ENCODE measurements around the gene SLC6A16.
"Not testable (repeated sequence)": the region's sequence is repeated elsewhere in the genome, so short reads cannot be mapped to it uniquely, and the experiment has no call there.

Gene SLC6A16

GRCh38 chr19:49271080-49271753 is 53.8 kb downstream of the SLC6A16 start:
- no peak for DNase-seq (ENCODE audit: low spot score)

GRCh38 chr19:49266409-49266808 is 58.6 kb downstream of the SLC6A16 start:
- DNase-seq (ENCODE audit: low spot score) = not testable (repeated sequence)

- DNase-seq (ENCODE audit: low spot score) = no peak
Measured at GRCh38 chr19:49264258-49264657, 60.7 kb downstream of the SLC6A16 start.

- no peak for DNase-seq (ENCODE audit: low spot score)
Measured at GRCh38 chr19:49261602-49262001, 63.4 kb downstream of the SLC6A16 start.

DNA sequence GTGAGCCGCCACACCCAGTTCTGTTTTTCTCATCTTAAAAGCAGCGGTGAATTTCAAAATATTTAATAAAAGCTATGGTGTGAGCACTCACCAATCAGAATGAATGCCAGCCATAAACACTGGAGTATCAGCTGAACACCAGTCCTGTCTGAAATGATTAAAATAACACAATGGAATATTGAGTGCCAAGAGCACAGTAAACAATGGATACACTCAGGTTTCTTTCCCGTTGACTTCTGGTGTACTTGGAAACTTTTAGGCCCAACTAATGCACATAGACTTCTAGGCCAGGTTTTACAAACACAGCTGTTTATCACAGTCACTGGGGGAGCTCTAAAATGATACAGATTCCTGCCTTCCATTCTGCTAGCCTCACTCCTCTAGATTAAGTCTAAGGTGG is 68.3 kb downstream of the SLC6A16 start:
- no peak for DNase-seq (ENCODE audit: low spot score)

GRCh38 chr19:49255674-49256073 is 69.3 kb downstream of the SLC6A16 start:
- DNase-seq (ENCODE audit: low spot score) = no peak

DNA sequence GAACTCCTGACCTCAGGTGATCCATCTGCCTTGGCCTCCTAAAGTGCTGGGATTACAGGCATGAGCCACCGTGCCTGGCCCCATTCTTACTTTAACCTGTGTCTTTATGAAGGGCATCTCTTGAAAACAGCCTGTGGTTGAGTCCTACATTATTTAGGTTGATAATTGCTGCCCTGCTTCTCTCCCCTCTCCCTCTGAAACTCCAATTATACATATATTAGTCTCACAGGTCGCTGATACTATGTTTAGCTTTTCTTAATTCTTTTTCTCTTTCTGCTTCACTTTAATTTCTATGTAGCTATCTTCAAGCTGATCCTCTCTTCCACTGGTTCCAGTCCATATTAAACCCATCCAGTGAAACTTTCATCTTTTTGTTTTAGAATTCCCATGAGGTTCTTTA is 75.1 kb downstream of the SLC6A16 start:
- no peak for DNase-seq (ENCODE audit: low spot score)

DNA sequence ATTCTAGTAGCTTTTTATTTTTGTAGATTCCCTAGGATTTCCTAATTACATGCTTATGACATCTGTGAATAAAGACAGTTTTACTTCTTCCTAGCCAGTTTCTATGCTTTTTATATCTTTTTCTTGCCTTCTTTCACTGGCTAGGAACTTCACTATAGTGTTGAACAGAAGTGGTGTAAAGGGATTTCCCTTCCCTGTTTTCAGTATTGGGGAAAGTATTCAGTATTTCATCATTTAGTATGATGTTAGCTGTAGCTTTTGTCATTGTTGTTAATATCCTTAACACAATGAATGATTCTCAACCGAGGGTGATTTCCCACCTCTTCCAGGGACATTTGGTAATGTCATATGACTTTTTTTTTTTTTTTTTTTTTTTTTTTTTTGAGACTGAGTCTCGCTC is 77.3 kb downstream of the SLC6A16 start:
- no peak for DNase-seq (ENCODE audit: low spot score)

GRCh38 chr19:49244256-49244655 is 80.7 kb downstream of the SLC6A16 start:
- DNase-seq (ENCODE audit: low spot score) = no peak

DNA sequence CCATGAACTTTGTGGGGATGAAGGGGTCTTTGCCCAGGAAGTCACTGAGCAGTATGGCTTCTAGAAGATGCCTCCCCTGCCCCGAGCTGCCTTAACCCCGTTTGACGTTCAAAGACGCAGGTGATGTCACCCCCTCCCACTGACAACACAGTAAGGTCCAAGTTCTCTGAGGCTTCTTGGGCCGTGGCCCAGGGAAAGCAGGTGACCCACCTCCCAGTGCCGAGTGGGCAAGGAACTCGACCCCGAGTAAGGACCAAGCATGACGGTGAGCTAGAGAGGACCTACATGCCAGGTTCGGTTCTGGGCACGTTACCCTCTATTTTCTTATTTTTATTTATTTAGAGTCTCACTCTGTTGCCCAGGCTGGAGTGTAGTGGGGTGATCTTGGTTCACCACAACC is 81.3 kb downstream of the SLC6A16 start:
- DNase-seq (ENCODE audit: low spot score) = no peak

DNA sequence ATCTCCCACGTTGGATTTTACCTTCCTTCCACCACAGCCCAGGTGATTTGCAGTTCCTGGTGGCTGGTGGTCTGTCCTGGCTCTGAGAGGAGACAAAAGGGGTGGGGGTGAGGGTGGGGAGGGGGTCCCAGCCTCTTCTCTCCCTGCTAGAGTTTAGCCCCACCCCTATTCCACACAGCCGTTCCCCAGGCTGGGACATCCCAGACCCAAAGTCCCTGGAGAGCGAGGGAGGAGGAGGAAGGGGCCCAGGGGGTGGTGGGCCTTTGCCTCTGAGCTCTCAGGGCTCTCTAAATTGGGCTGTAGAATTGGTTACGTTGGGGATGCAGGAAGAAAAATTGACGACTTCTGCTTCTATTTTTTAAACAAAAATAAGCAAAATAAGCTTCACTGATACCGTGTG is 81.9 kb downstream of the SLC6A16 start:
- no peak for DNase-seq (ENCODE audit: low spot score)

DNA sequence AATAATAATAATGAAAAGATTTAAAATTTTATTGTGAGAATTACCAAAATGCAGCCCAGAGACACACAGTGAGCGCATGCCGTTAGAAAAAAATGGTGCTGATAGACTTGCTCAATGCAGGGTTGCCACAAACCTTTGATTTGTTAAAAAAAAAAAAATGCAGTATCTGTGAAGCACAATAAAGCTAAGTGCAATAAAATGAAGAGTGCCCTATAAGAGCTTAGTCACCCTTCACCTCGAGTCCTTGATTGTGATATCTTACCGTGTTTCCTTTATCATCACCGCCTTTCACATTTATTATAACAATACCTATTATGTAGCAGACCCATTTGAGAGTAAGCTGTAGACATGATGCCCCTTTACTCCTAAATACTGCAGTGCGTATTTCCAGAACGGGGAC is 83.2 kb downstream of the SLC6A16 start:
- no peak for DNase-seq (ENCODE audit: low spot score)
